ENCODE data around the gene PPP2R5B.

DNA sequence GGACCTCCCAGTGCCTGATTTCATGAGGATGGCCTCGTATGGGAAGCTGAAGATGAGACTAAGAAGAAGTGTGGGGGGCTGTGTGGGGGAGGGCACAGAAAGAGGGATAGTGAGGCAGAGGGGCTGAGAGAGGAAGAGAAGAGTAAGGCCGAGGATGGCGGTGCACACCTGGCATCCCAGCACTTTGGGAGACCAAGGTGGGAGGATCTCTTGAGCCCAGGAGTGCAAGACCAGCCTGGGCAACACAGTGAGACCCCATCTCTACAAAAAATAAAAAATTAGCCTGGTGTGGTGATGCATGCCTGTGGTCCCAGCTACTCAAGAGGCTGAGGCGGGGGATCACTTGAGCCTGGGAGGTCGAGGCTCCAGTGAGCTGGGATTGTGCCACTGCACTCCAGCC is 32.6 kb upstream of the PPP2R5B start:
- TF ChIP-seq, protein P1, sequence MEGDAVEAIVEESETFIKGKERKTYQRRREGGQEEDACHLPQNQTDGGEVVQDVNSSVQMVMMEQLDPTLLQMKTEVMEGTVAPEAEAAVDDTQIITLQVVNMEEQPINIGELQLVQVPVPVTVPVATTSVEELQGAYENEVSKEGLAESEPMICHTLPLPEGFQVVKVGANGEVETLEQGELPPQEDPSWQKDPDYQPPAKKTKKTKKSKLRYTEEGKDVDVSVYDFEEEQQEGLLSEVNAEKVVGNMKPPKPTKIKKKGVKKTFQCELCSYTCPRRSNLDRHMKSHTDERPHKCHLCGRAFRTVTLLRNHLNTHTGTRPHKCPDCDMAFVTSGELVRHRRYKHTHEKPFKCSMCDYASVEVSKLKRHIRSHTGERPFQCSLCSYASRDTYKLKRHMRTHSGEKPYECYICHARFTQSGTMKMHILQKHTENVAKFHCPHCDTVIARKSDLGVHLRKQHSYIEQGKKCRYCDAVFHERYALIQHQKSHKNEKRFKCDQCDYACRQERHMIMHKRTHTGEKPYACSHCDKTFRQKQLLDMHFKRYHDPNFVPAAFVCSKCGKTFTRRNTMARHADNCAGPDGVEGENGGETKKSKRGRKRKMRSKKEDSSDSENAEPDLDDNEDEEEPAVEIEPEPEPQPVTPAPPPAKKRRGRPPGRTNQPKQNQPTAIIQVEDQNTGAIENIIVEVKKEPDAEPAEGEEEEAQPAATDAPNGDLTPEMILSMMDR (IDR thresholded peaks at IDR 0.05) = no peak
- TF ChIP-seq TCF7L2 (IDR thresholded peaks at IDR 0.05; ENCODE audit: low read depth, low read length) = no peak
- TF ChIP-seq, protein P2, sequence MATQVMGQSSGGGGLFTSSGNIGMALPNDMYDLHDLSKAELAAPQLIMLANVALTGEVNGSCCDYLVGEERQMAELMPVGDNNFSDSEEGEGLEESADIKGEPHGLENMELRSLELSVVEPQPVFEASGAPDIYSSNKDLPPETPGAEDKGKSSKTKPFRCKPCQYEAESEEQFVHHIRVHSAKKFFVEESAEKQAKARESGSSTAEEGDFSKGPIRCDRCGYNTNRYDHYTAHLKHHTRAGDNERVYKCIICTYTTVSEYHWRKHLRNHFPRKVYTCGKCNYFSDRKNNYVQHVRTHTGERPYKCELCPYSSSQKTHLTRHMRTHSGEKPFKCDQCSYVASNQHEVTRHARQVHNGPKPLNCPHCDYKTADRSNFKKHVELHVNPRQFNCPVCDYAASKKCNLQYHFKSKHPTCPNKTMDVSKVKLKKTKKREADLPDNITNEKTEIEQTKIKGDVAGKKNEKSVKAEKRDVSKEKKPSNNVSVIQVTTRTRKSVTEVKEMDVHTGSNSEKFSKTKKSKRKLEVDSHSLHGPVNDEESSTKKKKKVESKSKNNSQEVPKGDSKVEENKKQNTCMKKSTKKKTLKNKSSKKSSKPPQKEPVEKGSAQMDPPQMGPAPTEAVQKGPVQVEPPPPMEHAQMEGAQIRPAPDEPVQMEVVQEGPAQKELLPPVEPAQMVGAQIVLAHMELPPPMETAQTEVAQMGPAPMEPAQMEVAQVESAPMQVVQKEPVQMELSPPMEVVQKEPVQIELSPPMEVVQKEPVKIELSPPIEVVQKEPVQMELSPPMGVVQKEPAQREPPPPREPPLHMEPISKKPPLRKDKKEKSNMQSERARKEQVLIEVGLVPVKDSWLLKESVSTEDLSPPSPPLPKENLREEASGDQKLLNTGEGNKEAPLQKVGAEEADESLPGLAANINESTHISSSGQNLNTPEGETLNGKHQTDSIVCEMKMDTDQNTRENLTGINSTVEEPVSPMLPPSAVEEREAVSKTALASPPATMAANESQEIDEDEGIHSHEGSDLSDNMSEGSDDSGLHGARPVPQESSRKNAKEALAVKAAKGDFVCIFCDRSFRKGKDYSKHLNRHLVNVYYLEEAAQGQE (IDR thresholded peaks at IDR 0.05; ENCODE audit: insufficient read depth in 1 of 2, low read depth in 2 of 2, low read length in 1 of 2) = no peak

Data from Panc1 (cell line).